CD4-positive, alpha-beta T cell treated with Interleukin-6 at 100 ng/mL for 8 hours (primary cell): ENCODE data around the gene CUL4A.
"Not testable (repeated sequence)": the region's sequence is repeated elsewhere in the genome, so short reads cannot be mapped to it uniquely, and the experiment has no call there.

ENCODE experiments used
- DNase-seq: peaks from one replicate; pipeline ENCODE4 v3.0.0-alpha.2; 2020; ENCODE audit warnings: mixed read lengths, low spot score

CUL4A gene

DNA sequence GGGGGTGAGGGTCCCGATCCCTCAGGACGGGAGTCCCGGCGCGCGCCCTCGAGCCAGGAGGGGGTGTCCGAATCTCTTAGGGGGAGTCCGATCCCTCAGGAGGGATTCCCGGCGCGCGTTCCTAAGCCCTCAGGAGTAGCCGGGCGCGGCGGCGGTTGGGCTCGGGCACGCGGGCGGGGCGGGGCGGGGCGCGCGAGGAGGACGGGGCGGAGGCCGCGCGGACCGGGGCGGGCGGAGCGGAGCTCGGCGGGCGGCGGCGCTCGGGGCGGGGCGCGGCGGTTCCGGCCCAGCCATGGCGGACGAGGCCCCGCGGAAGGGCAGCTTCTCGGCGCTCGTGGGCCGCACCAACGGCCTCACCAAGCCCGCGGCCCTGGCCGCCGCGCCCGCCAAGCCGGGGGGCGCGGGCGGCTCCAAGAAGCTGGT lies at the start of gene CUL4A:
Gene CUL4A (plus strand): TSS at position 278 of the 423 bp plus-strand sequence. CDS start 15 bp downstream, at position 293.
- peak; percentile 68 for DNase-seq

DNA sequence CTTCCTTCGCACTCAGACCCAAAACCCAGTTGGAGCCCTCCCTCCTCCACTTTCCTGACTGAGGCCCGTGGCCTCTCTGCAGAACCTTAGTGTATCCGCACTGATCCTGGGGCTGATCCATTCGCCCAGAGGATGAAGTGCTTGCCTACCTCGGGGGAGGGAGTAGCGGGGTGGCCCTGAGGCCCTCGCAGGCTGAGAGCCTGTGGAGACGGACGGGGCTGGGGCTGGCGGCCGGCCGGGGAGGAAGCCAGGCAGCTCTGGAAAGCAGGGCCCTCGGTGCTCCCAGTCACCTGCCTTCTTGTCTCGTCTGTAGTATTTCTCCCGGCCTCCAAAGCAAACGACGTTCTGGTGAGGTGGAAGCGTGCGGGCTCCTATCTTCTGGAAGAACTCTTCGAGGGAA lies 49.7 kb upstream of the CUL4A start:
- DNase-seq: no peak

DNA sequence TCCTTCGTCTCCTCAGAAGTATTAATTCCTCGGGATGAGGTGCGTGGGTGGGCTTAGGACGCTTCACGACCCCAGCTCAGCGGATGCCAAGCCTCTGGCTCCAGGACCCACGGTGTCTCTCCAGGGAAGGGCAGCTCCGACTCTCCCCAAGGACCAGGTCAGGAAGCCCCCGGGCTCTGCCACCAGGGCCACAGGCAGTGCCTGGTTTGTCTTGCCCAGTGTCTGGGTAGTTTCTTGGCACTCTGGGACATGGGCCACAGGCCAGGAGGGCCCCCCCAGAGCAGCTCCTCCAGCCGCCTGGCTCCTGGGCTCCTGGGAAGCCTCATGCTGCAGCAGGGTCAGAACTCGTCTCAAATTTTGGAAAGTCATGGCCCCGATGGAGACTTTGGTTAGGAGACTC lies 48.4 kb upstream of the CUL4A start:
- DNase-seq: no peak

DNA sequence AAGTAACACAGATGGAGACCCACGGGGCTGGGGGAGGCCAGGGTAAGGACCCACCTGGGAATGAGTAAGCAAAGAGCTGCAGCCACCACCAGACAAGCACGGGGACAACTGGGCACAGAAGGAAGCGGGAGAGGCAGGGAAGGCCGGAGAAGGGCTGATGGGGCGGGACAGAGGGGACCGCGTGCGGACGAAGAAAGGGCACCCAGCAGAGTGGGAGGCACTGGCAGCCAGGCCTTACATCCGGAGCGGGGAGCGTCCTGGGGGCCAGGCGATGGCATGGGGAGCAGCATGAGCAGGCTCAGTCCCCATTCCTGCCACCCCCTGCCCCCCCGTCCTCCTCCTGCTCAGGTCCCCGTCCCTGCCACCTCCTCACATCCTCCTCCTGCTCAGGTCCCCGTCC lies 48.0 kb upstream of the CUL4A start:
- DNase-seq: no peak

DNA sequence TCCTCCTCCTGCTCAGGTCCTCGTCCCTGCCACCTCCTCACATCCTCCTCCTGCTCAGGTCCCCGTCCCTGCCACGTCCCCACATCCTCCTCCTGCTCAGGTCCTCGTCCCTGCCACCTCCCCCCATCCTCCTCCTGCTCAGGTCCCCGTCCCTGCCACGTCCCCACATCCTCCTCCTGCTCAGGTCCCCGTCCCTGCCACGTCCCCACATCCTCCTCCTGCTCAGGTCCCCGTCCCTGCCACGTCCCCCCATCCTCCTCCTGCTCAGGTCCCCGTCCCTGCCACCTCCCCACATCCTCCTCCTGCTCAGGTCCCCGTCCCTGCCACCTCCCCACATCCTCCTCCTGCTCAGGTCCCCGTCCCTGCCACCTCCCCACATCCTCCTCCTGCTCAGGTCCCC lies 47.4 kb upstream of the CUL4A start:
- DNase-seq: not testable (repeated sequence)

DNA sequence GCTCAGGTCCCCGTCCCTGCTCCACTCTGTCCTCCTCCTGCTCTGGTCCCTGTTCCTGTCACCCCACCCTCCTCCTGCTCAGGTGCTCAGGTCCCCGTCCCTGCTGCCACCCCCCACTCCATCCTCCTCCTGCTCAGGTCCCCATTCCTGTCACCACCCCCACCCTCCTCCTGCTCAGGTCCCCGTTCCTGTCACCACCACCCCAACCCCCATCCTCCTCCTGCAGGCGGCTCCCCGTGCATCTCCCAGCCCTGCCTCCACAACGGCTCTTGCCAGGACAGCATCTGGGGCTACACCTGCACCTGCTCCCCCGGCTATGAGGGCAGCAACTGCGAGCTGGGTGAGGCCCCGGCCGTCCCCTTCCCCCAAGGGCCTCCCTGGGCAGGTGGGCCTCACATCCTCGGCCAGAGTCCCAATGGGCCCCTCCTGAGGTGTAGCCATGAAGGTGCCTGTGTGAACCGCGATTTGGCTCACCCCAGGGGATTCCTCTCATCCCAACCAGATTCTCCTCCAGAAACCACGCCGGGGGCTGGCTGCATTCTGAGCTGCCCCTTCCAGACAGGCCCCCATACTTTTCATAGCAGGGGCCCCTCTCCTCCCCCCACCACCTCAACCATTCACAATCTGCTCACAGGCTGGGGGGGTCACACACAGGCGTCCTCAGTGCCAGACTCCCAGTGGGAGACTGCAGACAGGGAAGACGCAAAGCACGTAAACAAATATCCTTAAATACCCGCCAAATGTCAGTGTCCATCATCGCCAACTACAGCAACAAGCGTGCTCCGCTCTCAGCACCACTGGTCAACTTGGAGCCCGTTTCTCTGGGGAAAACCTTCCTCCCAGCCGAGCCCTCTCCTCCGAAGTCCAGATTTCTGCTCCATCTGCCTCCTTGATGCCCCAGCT lies 46.4 kb upstream of the CUL4A start:
- no peak for DNase-seq

DNA sequence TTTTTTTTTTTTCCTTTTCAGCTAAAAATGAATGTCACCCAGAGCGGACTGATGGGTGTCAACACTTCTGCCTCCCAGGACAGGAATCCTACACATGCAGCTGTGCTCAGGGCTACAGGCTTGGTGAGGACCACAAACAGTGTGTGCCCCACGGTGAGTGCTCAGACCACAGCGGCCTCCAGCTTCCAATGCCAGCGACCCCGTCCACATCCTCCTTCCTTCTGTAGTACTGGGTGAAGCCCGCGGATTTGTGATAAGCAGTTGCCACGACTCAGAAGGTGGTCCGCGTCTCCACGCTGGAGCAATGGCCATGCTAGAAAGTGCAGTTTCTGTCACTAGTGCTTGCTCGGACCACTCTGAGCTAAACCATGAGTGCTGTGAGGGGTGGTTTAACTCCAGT lies 44.9 kb upstream of the CUL4A start:
- no peak for DNase-seq

DNA sequence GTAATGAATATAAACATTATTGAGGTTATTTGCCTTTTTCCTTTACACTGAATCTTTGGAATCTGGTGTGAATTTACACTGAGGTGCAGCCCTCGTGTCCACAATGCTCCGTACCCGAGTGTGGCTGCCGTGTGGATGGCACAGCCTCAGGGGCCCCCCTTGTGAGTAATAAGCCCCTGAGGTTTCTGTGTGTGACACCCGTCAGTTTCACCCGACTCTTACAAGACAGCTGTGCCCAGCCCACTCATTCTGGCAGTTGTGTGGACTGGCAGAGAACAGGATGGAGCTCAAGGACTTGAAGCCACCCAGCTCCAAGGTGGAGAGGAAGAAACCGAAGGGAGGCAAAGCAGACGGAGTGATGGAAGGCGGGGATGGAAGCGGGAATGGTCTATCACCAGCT lies 43.1 kb upstream of the CUL4A start:
- DNase-seq: no peak

DNA sequence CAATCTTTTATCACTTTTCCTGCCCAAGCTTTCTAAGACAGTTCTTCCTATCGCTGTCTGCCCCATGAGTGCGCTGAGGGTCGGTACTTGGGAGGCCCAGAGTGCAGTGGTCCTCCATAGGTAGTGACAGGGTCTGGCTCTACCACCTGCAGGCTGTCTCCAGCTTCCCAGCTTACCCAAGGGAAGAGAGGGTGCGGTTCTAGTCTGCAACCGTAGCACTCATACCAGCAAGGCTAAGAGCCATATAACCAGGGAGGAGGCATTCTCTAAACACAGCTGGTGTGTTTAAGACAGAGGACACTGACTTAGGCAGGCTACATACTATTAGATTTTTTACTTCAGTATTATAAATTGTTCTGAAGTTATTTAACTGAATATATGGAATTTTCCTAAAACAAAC lies 42.7 kb upstream of the CUL4A start:
- no peak for DNase-seq

DNA sequence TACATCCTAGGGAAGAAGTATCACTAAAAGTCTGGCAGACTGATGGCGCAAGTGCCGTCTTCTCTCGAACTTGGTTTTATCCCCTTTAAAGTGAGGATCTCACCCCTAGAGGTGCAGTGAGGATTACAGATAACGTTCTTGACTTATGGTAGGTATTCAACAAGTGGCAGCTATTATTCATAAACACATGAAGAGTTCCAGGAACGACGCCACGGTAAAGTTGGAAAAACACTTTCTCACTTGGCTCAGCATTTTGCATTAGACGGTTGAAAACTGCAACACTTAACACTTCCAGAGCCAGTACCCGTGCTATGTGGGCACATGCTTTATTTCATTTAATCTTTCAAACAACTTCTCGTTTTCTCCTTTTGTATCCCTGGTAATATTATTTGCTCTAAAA lies 42.3 kb upstream of the CUL4A start:
- DNase-seq: no peak

DNA sequence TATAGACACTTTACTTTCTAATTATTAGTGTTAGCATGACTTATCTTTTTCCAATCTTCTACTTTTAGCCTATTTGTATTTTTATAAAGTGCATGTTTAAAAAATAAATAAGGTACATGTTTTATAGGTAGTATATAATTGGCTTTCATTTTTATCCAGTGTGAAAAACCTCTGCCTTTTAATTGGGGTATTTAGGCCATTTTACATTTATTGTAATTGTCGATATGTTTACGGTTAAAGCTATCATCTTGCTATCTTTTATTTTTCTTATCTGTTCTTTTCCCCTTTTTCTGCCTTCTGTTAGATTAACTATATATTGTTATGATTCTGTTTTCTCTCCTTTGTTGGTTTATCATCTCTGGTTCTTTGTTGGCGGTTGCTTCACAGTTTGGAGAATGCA lies 41.8 kb upstream of the CUL4A start:
- DNase-seq: no peak

DNA sequence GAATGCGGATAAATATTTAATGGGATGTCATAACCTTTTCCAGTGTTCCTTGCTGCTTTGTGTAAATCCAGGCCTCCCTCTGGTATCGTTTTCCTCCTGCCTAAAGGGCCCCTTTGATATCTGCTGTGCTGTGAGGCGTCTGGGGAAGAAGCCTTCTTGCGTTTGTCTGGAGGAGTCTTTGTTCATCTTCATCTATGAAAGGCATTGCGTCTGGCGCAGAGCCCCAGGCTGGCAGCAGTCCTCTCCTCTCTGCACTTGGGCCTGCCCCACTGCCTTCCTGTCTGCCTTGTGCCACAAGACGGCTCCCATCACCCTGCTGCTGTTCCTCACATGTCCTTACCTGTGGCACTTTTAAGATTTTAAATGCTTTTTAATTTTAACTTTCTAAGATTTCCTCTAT lies 41.2 kb upstream of the CUL4A start:
- DNase-seq: no peak

DNA sequence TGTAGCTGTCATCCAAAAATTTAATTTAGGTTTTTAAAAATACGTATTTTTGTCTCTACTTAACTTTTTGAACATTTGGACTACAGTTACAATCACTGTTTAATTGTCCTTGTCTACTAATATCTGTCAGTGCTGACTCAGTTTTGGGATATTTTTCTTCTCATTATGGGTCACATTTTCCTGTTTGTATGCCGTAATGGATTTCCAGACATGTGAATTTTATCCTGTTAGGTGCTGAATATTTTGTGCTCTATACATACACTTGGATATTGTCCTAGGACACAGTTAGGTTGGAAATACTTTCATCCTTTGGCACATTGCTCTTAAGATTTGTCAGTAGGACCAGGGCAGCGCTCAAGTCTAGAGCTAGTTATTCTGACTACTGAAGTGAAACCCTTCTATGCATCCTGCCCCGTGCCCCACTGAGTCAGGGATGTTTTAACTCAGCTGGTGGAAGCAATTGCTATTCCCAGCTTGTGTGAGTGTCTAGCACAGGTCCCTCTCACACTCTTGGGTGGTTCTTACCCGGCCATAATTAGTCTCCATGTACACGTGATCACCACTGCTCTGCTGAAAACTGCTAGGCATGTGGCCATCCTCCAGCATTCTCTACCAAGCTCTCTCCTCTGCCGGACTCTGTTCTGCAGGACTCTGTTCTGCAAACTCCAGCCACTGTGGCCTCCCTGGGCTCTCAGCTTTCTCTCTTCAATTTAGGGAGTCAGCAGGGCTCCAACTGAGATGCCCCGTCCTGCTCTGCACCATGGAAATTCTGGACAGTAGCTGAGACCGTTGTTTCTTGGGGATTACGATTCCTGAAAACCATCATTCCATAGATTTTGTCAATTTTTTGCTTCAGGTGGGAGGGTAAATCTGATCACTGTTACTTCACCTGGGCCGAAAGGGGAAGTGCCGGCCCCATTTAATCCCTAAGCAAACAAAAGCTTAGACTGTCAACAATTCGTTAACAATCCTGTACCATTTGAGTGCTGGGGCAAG lies 39.8 kb upstream of the CUL4A start:
- DNase-seq: no peak

DNA sequence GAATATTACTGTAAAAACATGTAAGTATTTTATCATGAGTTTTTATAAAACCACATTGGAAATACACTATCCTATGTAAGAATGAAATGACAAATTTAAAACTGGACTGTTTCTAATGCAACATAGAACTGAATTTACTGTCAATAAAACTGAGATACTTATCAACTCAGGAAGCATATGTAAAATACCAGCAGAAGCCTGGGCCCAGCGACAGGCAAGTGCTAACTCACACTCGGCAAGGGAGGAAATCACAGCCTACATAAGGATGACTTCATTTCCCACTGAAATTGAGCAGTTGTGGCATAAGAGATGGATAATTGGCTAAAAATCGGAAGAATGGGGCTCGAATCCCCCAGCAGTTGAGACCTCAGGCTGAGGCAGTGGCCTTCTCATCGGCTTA lies 38.9 kb upstream of the CUL4A start:
- DNase-seq: no peak

DNA sequence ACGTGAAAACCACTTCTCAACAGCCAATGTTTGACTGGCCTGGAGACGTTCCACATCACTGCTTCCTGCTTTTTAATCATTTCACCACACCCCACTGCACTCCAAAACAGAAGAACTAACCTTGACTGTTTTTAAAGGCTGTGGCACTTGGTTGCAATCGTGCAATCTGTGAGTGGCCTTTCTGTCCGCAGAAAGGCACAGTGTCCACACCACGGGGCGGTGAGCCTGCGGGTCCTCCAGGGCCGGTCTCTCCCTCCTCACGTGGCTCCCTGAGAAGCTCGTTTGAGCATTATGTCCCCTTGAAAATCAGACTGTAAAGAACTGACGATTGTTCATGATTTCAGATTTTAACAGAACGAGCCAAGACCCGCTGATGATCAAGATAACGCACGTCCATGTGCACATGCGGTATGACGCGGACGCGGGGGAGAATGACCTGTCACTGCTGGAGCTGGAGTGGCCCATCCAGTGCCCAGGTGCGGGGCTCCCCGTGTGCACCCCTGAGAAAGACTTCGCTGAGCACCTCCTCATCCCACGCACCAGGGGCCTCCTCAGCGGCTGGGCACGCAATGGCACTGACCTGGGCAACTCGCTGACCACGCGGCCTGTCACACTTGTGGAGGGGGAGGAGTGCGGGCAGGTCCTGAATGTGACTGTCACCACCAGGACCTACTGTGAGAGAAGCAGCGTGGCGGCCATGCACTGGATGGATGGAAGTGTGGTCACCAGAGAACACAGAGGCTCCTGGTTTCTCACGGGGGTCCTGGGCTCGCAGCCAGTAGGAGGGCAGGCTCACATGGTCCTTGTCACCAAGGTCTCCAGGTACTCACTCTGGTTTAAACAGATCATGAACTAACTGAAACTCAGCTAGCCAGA lies 37.9 kb upstream of the CUL4A start:
- DNase-seq: no peak

DNA sequence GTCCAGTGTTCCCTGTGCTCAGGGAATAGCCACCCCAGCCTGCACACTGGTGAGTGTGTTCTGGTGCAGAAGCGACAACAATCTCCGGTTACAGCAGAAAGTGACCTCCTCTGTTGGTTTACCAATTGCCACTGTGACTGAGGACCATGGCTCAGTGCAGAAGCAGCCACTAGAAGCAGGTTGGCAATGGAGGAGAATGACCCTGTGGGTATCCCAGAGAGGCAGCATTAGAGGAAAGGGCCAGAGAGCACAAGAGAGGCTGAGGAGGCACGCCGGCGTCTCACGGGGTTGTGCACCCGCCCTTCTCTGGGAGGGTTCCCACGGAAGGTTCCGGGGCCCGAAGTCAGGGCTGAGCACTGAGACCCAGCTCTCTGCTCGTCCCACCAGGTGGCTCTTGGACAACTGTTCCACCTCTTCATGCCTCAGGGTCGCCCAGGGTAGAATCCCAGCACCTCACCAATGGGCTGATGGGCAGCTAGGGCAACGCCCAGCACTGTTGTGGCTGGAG lies 36.9 kb upstream of the CUL4A start:
- DNase-seq: no peak

DNA sequence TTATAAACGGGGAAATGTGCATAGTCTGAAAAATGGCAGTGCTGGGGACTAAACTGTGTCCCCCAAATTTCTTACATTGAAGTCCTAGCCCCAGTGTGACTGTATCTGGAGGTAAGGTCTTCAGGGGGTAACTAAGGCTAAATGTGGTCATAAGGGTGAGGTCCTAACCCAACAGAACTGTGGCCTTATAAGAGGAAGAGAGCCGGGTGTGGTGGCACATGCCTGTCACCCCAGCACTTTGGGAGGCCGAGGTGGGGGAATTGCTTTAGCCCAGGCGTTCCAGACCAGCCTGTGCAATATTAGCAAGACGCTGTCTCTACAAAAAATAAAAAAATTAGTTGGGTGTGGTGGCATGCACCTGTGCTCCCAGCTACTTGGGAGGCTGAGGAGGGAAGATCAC lies 33.1 kb upstream of the CUL4A start:
- peak; percentile 69 for DNase-seq

DNA sequence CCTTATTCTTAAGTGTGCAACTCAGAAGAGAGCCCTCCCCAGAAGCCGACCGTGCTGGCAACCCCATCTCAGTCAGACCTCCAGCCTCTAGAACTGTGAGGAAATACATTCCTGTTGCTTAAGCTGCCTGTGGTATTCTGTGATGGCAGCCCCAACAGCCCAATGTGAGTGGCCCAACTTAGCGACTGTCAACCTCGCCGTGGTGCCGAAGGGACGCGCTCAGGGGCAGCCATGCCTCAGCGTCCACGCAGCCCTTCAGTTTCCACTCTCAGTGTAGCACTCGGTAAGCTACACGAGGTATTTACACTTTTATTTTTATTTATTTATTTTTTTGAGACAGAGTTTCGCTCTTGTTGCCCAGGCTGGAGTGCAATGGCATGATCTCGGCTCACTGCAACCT lies 32.6 kb upstream of the CUL4A start:
- no peak for DNase-seq

DNA sequence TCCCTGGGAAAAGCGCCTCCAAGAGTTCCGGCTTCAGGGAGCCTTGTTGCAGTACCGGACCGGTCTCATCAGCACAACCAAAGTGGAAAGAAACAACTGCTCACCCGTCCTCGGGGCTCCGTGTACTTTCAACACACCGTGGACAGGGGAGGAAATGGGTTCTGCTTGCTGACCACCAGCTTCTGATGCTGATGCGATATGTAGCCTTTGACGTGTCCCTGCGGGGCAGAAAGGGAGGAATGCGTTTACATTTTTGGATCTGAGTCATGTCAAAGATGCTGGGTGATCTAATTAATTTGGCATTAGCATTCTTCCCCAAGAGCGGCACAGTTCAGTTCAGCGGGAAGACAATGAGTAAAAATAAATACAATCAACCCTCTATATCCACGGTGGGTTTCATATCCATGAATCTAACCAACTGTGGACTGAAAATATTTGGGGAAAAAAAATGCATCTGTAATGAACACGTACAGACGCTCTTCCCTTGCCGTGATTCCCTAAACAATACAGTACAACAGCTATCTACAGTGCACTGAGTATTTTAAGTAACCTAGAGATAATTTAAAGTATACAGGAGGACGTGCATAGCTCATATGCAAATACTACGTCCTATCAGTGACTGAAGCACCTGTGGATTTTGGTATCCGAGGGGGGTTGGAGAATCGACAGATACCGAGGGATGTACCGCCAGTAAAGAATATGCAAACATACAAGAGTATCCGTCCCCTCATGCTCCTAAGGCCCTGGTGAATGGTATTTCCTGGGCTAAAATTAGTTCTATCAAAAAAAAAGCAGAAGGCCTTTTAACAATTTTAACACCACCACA lies 31.1 kb upstream of the CUL4A start:
- DNase-seq: no peak

DNA sequence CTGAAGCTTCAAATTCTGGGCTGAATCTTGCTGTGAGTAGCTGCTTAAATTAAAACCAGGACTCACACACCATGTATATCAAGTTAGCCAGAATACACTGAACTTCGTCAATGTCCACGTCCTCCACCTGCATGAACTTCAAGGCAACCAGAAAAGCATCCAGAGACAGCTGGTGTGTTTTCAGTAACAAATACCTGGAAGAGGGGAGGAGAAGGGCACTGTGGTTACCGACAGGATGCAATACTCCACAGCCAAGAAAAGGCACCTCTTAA lies 30.6 kb upstream of the CUL4A start:
- DNase-seq: no peak
